HG02678 (cell line): Measurements from ENCODE around the gene CD6.
"Not testable (repeated sequence)": the region's sequence is repeated elsewhere in the genome, so short reads cannot be mapped to it uniquely, and the experiment has no call there.

Experiments
- ATAC-seq: cut with Tn5 transposase; IDR thresholded peaks from one replicate; pipeline ENCODE4 v1.9.1; 2021; ENCODE audit warnings: mild to moderate bottlenecking, moderate library complexity; ENCODE audit not compliant: unreplicated experiment

Gene CD6

DNA sequence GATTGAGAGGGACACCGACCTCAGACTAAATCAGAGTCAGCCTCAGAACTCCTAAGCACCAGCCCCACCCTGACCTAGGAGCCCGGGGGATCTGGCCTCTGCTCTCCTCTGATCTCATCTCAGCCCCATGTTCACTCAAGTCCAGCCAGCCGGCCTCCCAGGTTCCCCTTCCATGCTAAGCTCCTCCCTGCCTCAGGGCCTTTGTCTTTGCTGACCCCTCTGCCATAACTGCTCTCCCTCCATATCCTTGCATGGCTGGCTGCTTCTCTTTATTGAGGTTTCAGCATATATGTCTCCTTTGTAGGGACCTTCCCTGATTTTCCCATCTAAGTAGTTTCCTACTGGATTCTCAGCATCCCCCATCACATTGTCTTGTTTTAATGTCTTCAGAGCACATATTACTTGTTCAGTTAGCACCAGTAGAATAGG lies 18.7 kb upstream of the CD6 start:
- no peak for ATAC-seq

DNA sequence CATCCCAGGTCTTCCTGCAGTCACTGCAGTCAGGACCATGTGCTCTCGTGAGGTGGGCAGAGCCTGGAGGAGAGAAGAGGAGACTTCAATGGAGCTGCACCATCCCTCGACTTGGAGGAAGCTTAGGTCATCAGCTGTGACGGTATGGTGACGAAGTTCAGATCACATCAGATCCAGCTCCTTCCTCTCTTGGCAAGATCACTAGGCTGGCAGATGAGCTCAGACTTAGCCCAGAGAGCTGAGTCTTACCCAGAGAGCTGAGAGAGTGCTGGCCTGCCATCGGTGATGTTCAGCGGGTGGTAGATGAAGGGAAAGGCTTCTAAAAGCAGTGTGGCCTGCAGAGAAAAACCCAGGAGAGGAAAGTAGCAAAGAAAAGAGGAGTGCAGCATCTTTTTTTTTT lies 17.7 kb upstream of the CD6 start:
- no peak for ATAC-seq

DNA sequence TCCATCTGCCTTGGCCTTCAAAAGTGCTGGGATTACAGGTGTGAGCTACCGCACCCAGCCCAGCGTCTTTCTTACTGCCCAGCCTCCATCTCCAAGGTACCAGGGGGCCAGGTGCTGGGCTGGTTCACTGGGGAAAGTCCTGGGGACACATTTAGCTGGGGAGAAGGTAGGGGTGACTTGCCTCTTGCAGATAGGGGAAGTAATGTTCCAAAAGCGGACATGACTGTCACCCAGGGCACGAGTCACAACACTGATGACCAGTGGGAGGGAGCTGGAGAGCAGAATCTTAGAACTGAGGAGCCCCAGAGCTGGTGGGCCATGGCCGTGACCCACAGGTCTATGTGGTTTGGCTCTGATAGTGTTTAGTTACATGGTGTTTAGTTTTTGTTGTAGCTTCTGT lies 17.1 kb upstream of the CD6 start:
- no peak for ATAC-seq

DNA sequence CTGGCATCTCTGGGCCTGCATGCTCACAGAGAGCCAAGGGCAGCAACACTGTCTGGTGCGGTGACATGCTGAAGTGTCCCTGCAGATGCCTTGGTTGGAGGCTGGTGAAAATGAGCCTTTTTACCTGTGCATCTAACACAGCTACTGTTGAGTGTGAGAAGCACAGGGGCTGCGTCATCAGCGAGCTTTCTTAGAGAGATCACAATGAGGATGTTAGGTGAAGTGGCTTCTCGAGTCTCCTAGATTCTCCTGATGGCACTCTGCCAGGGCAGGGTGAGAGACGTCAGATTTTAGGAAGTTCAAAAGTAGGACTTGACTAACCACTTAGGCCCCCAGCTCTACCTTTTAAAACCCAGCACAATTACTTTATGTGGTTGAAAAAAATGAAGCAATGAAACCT lies 15.9 kb upstream of the CD6 start:
- no peak for ATAC-seq

DNA sequence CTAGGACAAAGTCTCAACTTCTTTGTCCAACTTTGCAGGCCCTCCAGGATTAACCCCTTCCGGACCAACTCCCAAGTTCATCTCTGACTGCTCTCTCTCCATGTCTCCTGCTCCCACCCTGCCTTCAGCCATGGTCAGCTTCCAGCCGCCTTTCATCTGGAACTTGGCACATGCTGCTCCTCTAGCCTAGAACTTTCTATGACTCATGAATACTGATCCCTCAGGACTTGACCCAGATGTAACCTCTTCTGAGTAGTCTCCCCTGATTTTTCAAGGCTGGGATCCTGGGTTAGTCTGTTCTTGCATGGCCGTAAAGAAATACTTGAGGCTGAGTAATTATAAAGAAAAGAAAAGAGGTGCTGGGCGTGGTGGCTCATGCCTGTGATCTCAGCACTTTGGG lies 14.3 kb upstream of the CD6 start:
- ATAC-seq: no peak

DNA sequence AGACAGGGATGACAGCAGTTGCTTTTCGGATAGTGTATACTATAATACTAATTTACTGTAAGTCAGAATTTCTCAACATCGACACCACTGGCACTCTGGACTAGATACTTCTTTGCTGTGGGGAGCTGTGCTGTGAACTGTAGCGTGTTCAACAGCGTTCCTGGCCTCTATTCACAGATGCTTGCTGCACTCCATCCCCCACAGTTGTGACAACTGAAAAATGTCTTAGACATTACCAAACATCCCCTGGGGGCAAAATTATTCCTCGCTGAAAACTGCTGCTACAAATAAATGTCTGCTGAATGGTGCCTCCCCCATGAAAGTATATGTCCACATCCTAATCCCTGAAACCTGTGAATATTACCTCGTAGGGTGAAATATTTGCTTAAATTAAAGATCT lies 12.0 kb upstream of the CD6 start:
- no peak for ATAC-seq

DNA sequence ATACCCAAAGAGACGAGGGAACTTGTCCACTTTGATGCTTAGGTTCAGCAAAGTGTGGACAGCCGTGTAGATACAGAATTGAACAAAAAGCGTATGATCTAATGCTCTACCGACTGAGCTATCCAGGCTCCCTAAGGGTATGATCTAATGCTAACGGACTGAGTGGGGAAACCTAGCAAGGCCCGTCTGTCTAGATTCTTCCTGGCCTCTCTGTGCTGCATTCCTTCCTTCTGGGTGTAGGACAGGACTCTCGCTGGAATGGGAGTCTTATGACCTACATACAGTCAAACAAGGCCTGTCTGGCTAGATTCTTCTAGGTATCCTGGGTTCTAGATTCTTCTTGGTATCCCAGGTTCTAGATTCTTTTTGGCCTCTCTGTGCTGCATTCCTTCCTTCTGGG lies 11.1 kb upstream of the CD6 start:
- ATAC-seq: no peak

DNA sequence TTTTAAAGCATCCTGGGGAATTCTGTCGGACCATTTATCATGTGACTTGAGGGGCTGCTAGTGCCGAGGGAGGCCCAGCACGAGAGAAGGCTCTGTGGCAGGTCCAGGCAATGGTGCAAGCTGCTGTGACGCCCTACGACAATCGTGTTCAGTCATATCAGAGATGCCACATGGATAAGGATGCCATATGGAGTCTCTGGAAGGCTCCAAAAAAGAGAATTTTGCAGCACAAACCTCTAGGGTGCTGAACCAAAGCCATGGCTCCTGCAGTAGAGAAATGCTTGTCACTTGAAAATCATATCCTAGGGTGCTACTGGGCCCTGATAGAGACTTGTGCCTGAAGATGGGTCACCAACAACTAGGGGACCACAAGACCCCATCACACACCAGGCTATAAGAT lies 6.7 kb upstream of the CD6 start:
- no peak for ATAC-seq

DNA sequence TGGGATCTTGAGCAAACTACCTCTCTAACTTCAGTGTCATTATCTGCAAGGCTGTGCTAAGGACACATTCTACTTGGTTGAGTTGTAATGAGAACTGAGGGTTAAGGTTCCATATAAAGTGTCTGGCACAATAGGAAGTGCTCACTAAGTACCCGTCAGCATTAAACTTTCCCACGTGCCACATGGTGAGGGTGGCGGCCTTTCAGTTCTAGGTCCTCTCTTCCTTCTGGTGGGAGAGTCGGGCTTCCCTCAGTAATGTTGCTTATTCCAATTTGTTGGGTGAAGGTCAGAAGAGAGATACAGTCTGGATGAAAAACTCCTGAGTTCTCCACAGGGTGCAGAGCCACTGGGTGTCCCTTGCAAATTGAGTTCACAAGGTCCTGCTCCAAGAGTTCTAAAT lies 4.6 kb upstream of the CD6 start:
- no peak for ATAC-seq

DNA sequence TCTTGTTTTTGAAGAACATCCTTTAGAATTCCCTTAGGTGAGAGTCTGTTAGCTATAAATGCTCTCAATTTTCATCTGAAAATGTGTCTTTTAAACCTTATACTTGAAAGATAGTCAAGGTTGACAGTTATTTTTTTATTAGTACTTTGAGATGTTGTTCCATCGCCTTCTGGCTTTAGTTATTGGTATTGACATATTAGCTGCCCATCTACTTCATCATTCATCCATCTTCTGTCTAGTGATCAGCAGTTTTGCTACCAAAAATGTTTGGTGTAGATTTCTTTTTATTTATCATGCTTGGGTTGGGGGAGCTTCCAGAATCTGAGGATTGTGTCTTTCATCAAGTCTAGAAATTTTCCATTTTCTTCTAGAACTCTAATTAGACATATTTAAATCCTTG lies 3.3 kb upstream of the CD6 start:
- ATAC-seq: no peak

DNA sequence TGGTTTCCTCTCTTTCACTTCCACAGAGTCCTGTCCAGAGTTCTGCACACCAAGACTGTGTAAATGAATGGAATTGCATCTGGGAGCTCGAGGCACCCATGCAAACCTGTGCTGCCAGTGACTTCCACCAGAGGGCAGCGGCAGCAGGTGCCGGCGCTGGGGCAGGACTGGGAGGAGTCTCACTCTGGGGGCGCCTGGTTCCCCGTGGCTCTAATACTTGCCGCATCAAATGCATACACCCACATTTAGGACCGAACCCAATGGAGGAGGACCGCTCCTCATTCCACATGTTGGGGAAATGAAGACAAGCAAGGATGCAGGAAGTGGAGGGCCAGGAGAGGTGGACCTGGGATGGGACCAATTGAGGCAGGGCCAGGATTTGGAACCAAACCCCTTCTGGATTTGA lies 1.1 kb upstream of the CD6 start:
- ATAC-seq: no peak

DNA sequence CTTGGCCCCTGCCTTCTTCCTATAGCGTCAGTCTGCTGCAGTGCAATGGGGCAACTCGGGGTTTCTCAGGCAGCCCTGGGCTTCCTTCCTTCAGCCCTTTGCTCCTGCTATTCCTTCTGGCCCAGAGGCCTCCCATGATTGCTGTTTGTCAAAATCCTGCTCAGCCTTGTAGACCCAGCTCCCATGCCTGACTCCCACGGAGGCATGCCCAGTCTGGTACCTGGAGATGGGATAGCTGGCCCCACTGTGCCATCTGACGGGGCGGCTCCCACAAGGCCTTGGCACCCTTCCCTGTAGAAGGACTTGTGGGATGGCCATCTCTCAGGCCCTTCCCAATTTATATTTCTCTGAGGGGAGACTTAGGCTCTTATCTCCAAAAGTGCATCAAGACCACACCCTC lies 590 bp upstream of the CD6 start:
- no peak for ATAC-seq

DNA sequence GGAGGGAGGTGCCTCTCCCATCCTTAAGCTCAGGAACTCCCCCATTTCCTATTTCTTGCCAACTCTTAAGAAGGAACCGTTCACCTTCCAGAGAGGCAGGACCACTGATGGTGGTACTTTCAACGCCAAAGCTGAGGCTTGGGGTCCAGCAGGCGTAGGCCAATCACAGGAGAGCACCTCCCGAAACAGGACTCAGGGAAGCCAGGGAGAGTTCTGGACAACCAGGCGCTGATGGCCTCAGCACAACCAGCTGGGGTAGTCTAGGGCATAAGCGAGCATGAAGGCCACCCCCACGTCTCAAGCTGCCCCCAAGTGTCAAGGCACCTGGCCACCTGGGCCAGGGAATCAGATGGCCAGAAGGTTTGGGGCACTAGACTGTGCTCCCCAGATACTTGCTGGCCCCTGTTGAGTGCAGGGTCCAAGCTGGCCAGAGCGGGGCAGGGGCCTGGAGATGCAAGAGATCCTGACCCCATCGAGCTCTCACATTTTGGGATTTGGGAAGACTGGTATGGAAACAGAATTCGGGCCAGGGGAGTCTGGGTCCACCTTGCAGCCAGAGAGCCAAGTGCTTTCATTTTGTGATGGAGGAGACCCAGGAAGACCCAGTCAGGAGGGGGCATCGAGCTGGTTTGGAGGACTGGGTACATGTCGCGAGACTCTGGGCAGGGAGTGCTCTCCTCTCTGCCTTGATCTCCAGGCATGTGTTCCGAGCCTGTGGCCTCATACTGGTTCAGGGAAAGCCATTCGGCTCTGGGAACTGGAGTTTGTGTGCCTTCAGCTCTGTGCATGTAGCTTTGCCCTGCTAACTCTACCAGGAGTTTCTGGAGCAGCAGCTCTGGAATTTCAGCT lies 926 bp downstream of the CD6 start:
- no peak for ATAC-seq

DNA sequence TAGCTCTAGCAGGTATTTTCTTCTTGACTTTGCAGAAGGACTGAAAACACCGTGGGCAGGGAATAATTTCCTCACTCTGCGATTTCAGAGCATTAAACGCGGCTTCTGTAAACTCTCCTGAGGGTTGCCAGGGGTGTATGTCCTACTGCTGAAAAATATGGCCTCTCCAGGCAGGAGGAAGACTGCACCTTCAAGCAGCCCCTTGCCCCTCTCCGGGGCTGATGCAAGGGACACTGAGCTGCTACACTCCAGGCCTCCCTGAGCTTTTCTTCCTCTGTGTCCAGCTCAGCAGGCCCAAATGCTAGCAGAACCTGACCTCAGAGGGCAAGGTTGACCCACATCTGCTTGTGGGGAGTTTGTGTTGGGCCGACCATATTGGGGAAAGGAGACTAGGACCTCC lies 2.2 kb downstream of the CD6 start:
- ATAC-seq: no peak

DNA sequence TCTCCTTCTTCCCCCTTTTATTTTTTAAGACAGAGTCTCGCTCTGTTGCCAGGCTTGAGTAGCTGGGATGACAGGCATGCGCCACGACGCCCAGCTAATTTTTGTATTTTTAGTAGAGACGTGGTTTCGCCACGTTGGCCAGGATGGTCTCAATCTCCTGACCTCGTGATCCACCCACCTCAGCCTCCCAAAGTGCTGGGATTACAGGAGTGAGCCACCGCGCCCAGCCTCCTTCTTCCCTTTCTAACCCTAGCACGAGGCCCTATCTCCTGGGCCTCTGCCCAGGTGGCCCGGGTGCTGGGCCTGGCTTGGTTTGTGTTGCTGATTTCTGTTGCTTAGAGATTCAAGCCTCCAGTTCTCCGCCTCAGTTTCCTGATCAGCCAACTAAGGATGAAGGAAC lies 2.8 kb downstream of the CD6 start:
- ATAC-seq: not testable (repeated sequence)

DNA sequence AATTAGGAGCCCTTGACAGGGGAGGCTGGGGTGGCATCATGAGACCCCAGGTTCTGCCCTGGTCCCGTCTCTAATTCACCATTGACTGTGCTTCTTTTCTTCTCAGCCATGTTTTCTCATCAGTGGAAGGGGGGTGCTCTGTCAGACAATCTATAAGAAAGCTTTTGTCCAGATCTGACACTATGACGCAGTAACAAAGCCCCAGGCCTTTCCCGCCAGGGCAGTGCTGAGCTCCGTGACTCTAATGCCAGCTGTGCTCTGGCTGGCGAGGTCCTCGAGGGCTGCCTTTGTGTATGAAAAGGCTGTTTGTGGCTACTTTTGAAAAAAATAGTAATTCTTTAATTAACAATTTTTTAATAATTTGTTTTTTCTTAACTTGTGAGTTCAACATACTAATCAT lies 3.2 kb downstream of the CD6 start:
- no peak for ATAC-seq

DNA sequence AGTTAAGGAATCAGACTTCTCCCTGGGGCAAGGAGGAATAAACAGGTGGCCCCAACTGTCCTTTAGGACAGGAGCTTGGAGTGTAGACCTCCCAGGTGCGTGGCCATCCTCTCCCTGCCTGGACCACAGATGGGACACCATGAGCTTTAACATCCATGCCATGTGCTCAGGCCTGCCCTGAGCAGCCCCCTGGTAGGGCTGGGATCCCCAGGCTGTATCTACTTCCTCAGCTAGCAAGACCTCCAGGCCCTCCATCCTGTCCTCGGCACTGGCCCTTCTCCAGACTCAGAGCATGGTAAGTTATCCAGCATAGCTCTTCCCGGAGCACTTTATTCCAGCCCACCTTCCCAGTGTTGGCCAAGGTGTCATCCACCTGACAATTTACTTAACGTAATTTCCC lies 5.7 kb downstream of the CD6 start:
- no peak for ATAC-seq

DNA sequence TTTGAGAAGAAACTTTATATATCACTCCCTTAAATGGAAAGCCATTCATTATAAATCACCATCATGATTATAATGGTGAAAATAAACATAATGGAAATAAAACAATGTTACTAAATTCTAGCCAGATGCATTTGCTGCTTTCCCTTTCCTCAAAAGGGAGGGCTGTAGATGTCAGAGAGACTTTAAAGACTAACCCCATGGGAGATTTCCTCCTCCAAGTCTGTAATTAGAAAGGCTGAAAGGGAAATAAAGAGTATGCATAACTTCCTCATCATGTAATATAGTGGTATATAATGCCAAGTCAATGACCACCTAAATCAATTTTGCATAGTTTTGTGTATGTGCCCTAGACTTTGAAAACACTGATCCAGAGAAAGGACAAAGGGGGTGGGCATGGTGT lies 6.4 kb downstream of the CD6 start:
- no peak for ATAC-seq

DNA sequence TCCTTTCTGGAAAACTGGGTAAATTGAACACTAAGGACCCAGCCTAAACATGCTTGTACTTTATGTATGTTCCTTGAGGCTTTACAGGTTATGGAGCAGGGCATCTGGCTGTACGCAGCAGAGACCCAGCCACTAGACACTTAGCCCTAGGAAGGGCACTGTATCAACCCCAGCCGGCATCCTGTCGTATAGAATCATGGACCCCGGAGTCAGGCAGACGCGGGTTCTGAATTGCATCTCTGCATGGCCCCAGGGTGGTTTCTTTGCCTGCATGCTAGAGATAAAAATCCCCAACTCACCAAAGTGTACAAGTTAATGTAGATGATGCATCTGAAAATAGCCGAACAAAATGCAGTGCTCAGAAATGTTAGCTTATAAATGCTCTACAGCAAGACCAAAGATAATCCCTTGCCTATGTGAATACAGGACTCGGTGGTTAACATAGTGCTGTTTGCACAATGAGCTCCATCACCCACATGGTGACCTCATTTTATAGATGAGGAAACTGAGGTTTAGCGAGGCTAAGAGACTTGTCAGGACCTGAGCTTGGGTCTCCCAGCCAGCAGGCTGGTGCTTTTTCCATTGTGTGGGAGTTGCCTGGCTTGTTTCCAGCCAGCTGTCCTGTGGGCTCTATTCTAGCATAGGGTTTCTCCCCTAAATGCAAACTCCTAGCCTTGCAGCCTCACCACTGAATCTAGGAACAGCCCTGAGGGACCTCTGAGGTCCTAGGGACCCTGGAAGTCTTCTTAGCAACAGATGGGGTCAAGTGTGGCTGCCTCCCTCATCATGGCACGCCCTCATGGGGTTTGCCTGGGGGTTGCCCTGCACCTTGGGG lies 7.3 kb downstream of the CD6 start:
- no peak for ATAC-seq

DNA sequence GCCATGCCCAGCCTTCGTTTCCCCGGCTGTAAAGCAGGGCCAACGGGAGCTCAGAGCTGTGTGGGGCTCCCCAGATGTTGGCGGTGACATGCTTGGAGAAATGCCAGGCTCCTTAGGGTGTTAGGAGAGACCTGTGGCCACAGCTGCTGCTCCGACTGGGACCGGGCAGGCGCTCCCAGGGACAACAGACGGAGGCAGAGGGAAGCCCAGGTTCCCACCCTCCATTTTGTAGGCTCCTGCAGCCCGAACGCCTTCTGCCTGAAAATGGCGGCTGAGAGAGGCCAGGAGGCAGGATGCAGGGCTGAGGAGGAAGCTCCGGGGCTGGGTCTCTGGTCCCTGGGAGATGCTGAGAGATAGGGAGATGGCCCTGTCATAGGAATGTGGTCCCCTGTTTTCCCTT lies 10.0 kb downstream of the CD6 start:
- no peak for ATAC-seq

DNA sequence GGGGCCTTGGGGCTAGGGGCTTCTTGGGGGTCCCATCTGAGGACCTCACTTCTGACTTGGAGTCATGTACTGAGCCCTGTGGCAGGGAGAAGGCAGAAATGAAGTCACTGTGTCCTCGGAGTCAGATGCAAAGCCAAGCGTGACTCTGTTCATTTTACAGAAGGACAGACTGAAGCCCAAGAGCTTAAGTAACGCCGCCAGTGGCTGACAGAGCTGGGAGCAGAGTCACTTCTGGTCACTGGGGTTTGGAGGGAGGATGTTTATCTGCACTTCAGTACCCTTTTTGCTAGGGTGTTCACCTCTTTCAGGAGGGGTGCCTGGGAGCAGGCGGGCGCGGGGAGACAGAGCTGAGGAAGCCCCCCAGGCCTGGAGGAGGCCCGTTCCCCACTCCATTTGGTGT lies 10.7 kb downstream of the CD6 start:
- no peak for ATAC-seq

DNA sequence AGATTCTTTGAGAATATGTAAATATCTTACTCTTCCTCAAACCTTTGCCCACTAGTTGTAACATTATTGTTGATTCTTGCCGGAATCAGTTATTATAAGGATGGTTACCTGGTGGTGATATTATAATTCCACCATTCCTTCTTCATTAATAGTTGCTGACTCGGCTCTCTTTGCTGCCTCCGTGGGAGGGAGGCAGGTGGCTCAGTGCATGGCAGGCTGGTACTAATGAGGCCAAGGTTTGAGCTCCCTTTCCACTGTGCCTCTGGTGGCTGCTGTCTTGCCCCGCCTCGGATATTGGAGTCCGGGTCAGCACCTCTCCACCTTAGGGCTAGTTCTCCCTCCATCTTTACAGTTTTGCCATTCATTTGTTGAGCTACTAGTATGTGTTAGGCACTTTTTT lies 12.7 kb downstream of the CD6 start:
- ATAC-seq: no peak
